ENCODE measurements around the gene AUH.

AUH gene

GRCh38 chr9:91259162-91259561 lies 102.6 kb downstream of the AUH start:
- no peak overlapping the region for H3K9ac ChIP-seq (ENCODE audit: low read length)
- H3K9me3 ChIP-seq (ENCODE audit: control insufficient read depth, low read depth, low read length): no peaks in the 10 kb centered on the region
- H3K27me3 ChIP-seq (ENCODE audit: control insufficient read depth, insufficient read depth, low read length): no peaks in the 10 kb centered on the region
- no peaks in the 10 kb centered on the region for H3K4me1 ChIP-seq (ENCODE audit: control insufficient read depth, low read depth, low read length)
- no peaks in the 10 kb centered on the region for H3K36me3 ChIP-seq (ENCODE audit: control insufficient read depth, low read depth, low read length)
- no peak overlapping the region for H3K4me3 ChIP-seq (ENCODE audit: low read length)
- H3K27ac ChIP-seq (ENCODE audit: low read length): no peak overlapping the region

DNA sequence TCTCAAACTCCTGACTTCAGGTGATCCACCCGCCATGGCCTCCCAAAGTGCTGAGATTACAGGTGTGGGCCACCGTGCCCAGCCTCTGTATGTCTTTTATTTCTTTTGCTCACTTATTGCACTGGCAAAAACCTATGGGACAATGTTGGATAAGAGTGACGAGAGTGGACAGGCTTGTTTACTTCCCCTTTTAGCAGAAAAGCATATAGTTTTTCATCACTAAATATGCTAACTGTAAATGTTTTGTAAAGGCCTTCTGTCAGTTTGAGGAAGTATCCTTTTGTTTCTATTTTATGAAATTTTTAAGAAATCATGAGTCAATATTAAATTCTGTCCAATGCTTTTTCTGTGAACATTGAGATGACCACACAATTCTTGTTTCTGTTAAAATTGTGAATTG lies 103.3 kb downstream of the AUH start:
- no peak overlapping the region for H3K4me3 ChIP-seq (ENCODE audit: low read length)
- H3K9me3 ChIP-seq (ENCODE audit: control insufficient read depth, low read depth, low read length): no peaks in the 10 kb centered on the region
- no peak overlapping the region for H3K27ac ChIP-seq (ENCODE audit: low read length)
- no peaks in the 10 kb centered on the region for H3K4me1 ChIP-seq (ENCODE audit: control insufficient read depth, low read depth, low read length)
- no peaks in the 10 kb centered on the region for H3K36me3 ChIP-seq (ENCODE audit: control insufficient read depth, low read depth, low read length)
- no peak overlapping the region for H3K9ac ChIP-seq (ENCODE audit: low read length)
- no peaks in the 10 kb centered on the region for H3K27me3 ChIP-seq (ENCODE audit: control insufficient read depth, insufficient read depth, low read length)

DNA sequence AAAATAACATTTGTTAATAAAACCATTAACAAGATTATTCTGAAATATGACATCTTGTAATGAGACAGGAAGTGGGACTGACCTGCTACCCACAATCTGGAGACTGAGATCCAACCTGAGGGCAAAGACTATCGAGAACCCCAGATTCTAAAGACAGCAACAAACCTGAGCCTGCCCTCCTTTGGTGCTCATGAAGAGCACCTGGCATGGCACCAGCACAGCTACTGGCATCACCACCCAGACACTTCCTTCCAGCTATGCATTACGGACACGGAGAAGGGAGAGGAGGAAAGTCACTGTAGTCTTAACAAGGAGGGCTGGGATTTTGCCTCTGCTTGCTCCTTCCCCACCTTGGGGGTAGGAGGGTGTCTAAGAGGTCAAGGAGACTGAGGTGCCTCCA lies 105.5 kb downstream of the AUH start:
- no peak overlapping the region for H3K27ac ChIP-seq (ENCODE audit: low read length)

GRCh38 chr9:91255327-91255726 lies 106.4 kb downstream of the AUH start:
- H3K9me3 ChIP-seq (ENCODE audit: control insufficient read depth, low read depth, low read length): no peaks in the 10 kb centered on the region
- no peaks in the 10 kb centered on the region for H3K27me3 ChIP-seq (ENCODE audit: control insufficient read depth, insufficient read depth, low read length)
- no peaks in the 10 kb centered on the region for H3K36me3 ChIP-seq (ENCODE audit: control insufficient read depth, low read depth, low read length)
- no peak overlapping the region for H3K27ac ChIP-seq (ENCODE audit: low read length)
- H3K9ac ChIP-seq (ENCODE audit: low read length): no peak overlapping the region
- no peak overlapping the region for H3K4me3 ChIP-seq (ENCODE audit: low read length)
- H3K4me1 ChIP-seq (ENCODE audit: control insufficient read depth, low read depth, low read length): no peaks in the 10 kb centered on the region

More for the DNA sequence above, 105.5 kb downstream of the AUH start:
- no peaks in the 10 kb centered on the region for H3K27me3 ChIP-seq (ENCODE audit: control insufficient read depth, insufficient read depth, low read length)
- H3K4me1 ChIP-seq (ENCODE audit: control insufficient read depth, low read depth, low read length): no peaks in the 10 kb centered on the region
- no peak overlapping the region for H3K9ac ChIP-seq (ENCODE audit: low read length)
- H3K9me3 ChIP-seq (ENCODE audit: control insufficient read depth, low read depth, low read length): no peaks in the 10 kb centered on the region
- no peak overlapping the region for H3K4me3 ChIP-seq (ENCODE audit: low read length)
- no peaks in the 10 kb centered on the region for H3K36me3 ChIP-seq (ENCODE audit: control insufficient read depth, low read depth, low read length)

DNA sequence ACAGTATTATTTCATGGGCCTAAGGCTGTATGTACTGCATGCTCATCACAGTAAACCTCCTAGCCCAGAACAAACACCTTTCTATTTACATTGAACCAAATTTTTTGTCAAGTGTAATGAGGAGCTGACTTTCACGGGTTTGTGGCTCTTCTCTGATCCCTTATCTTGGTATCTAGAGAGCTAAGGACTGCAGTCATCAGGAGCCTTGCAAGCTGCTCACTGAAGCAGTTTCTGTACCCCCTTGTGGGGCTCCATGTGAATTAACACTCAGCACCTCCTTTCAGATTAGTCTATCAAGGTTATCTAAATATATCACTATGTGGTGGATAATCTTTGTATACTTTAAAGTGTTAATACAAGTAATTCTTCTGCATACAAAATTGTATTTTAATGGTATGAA lies 108.2 kb downstream of the AUH start:
- no peaks in the 10 kb centered on the region for H3K4me1 ChIP-seq (ENCODE audit: control insufficient read depth, low read depth, low read length)
- H3K9ac ChIP-seq (ENCODE audit: low read length): no peak overlapping the region
- no peak overlapping the region for H3K4me3 ChIP-seq (ENCODE audit: low read length)
- no peaks in the 10 kb centered on the region for H3K27me3 ChIP-seq (ENCODE audit: control insufficient read depth, insufficient read depth, low read length)
- no peaks in the 10 kb centered on the region for H3K36me3 ChIP-seq (ENCODE audit: control insufficient read depth, low read depth, low read length)
- H3K27ac ChIP-seq (ENCODE audit: low read length): no peak overlapping the region
- H3K9me3 ChIP-seq (ENCODE audit: control insufficient read depth, low read depth, low read length): no peaks in the 10 kb centered on the region

GRCh38 chr9:91248707-91249106 lies 113.0 kb downstream of the AUH start:
- H3K27me3 ChIP-seq (ENCODE audit: control insufficient read depth, insufficient read depth, low read length): no peaks in the 10 kb centered on the region
- H3K4me3 ChIP-seq (ENCODE audit: low read length): no peak overlapping the region
- no peak overlapping the region for H3K9ac ChIP-seq (ENCODE audit: low read length)
- no peaks in the 10 kb centered on the region for H3K9me3 ChIP-seq (ENCODE audit: control insufficient read depth, low read depth, low read length)
- H3K4me1 ChIP-seq (ENCODE audit: control insufficient read depth, low read depth, low read length): peaks cover 12% of the 10 kb centered on the region
- H3K27ac ChIP-seq (ENCODE audit: low read length): no peak overlapping the region
- H3K36me3 ChIP-seq (ENCODE audit: control insufficient read depth, low read depth, low read length): no peaks in the 10 kb centered on the region

DNA sequence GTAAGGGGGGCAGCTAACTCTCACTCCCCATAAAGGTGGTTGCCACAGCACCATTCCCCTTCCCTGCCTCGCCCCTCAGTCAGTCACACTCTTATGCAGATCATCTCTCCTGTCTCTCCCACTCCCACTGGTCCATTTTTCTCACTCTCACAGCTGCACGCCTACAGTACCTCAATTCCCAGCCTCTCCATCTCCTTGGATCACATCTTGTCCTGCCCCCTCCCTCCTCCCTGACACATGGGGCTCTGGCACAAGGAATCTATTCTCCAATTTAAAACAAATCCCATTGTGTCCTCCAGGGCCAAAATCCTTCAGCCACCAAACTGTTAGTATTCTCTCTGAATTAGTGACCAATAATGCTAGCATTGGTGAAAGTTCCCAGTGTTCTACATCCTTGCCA lies 114.4 kb downstream of the AUH start:
- Histone ChIP-seq H3K27me3 (ENCODE audit: control insufficient read depth, insufficient read depth, low read length) (no peaks in the 10 kb centered on the region), H3K4me1 (ENCODE audit: control insufficient read depth, low read depth, low read length) (peaks cover 12% of the 10 kb centered on the region), H3K36me3 (ENCODE audit: control insufficient read depth, low read depth, low read length) (no peaks in the 10 kb centered on the region), H3K9me3 (ENCODE audit: control insufficient read depth, low read depth, low read length) (no peaks in the 10 kb centered on the region), H3K9ac (ENCODE audit: low read length) (no peak overlapping the region), H3K4me3 (ENCODE audit: low read length) (no peak overlapping the region), H3K27ac (ENCODE audit: low read length) (no peak overlapping the region)

- Histone ChIP-seq H3K27ac (ENCODE audit: low read length) (no peak overlapping the region), H3K4me1 (ENCODE audit: control insufficient read depth, low read depth, low read length) (peaks cover 12% of the 10 kb centered on the region), H3K27me3 (ENCODE audit: control insufficient read depth, insufficient read depth, low read length) (no peaks in the 10 kb centered on the region), H3K9ac (ENCODE audit: low read length) (no peak overlapping the region), H3K36me3 (ENCODE audit: control insufficient read depth, low read depth, low read length) (no peaks in the 10 kb centered on the region), H3K9me3 (ENCODE audit: control insufficient read depth, low read depth, low read length) (no peaks in the 10 kb centered on the region), H3K4me3 (ENCODE audit: low read length) (no peak overlapping the region)
Observed at GRCh38 chr9:91246846-91247245, 114.9 kb downstream of the AUH start.

- no peaks in the 10 kb centered on the region for H3K27me3 ChIP-seq (ENCODE audit: control insufficient read depth, insufficient read depth, low read length)
- no peak overlapping the region for H3K4me3 ChIP-seq (ENCODE audit: low read length)
- H3K9ac ChIP-seq (ENCODE audit: low read length): no peak overlapping the region
- H3K27ac ChIP-seq (ENCODE audit: low read length): no peak overlapping the region
- no peaks in the 10 kb centered on the region for H3K36me3 ChIP-seq (ENCODE audit: control insufficient read depth, low read depth, low read length)
- no peaks in the 10 kb centered on the region for H3K9me3 ChIP-seq (ENCODE audit: control insufficient read depth, low read depth, low read length)
- peaks cover 12% of the 10 kb centered on the region for H3K4me1 ChIP-seq (ENCODE audit: control insufficient read depth, low read depth, low read length)
Observed at GRCh38 chr9:91245431-91246313, 116.0 kb downstream of the AUH start.

DNA sequence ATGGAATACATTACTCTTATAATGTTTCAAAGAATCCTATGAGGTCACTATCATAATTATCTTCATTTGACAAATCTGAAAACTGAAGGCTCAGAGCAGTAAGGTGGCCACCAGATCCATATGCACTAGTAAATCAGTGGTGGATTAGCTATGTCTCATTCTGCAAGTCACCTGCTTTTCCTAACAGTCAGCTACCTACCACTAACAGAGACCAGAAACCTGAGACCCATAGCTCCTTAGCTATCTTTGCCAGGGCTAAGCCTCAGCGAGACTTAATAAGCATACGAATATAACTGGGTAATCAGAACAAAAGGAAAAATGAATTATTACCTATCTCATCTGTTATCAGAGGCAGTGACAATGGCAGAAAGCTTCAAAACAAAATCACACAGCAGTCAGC lies 118.7 kb downstream of the AUH start:
- no peaks in the 10 kb centered on the region for H3K27me3 ChIP-seq (ENCODE audit: control insufficient read depth, insufficient read depth, low read length)
- H3K4me3 ChIP-seq (ENCODE audit: low read length): no peak overlapping the region
- peaks cover 12% of the 10 kb centered on the region for H3K4me1 ChIP-seq (ENCODE audit: control insufficient read depth, low read depth, low read length)
- H3K27ac ChIP-seq (ENCODE audit: low read length): no peak overlapping the region
- H3K36me3 ChIP-seq (ENCODE audit: control insufficient read depth, low read depth, low read length): no peaks in the 10 kb centered on the region
- no peaks in the 10 kb centered on the region for H3K9me3 ChIP-seq (ENCODE audit: control insufficient read depth, low read depth, low read length)
- H3K9ac ChIP-seq (ENCODE audit: low read length): no peak overlapping the region

GRCh38 chr9:91241909-91242308 lies 119.8 kb downstream of the AUH start:
- Histone ChIP-seq H3K36me3 (ENCODE audit: control insufficient read depth, low read depth, low read length) (no peaks in the 10 kb centered on the region), H3K9me3 (ENCODE audit: control insufficient read depth, low read depth, low read length) (no peaks in the 10 kb centered on the region), H3K27me3 (ENCODE audit: control insufficient read depth, insufficient read depth, low read length) (no peaks in the 10 kb centered on the region), H3K27ac (ENCODE audit: low read length) (no peak overlapping the region), H3K4me1 (ENCODE audit: control insufficient read depth, low read depth, low read length) (peaks cover 10% of the 10 kb centered on the region), H3K4me3 (ENCODE audit: low read length) (no peak overlapping the region), H3K9ac (ENCODE audit: low read length) (no peak overlapping the region)

DNA sequence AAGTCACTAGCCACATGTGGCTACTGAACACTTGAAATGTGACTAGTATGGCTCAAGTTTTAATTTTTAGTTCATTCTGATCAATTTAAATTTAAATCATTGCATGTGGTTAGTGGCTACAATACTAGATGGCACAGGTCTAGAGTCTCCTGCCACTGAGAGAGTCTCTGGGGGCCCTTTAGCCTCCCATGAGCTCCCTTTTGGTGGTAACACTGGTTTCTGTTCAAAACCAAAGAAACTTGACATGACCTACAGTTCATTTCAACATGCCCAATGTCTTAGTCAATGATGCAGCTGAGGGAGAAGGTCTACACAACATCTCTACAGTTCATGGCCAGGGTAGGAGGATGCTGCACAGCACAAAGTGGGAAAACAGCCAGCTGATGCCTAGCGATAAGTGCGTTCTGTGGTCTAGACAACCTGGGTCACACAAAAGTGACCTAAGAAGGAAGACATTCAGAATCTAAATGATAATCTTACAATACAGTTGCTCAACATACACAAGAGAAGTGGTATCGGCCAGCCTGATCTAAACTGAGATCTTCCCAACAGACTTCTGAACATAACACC lies 121.0 kb downstream of the AUH start:
- no peak overlapping the region for H3K4me3 ChIP-seq (ENCODE audit: low read length)
- no peaks in the 10 kb centered on the region for H3K36me3 ChIP-seq (ENCODE audit: control insufficient read depth, low read depth, low read length)
- no peak overlapping the region for H3K9ac ChIP-seq (ENCODE audit: low read length)
- H3K4me1 ChIP-seq (ENCODE audit: control insufficient read depth, low read depth, low read length): peaks cover under 1% of the 10 kb centered on the region
- no peaks in the 10 kb centered on the region for H3K27me3 ChIP-seq (ENCODE audit: control insufficient read depth, insufficient read depth, low read length)
- no peaks in the 10 kb centered on the region for H3K9me3 ChIP-seq (ENCODE audit: control insufficient read depth, low read depth, low read length)
- no peak overlapping the region for H3K27ac ChIP-seq (ENCODE audit: low read length)

Data from iPS-18a (cell line).